Small intestine (tissue), 7 donors: Measurements from ENCODE around the gene EFL1. TPM values are rescaled to one million over a fixed set of nuclear protein-coding genes. Genes with fewer than 3 reads are reported as not detected.

ENCODE experiments used
- DNase-seq, 2 donors: peaks; one replicate each; pipeline versions ENCODE4 v3.0.0 to v3.0.0-alpha.2; 2013
- FAIRE-seq: peaks from 2 replicates; lab custom pipeline; 2012; peaks lifted over from hg19 to GRCh38; lab: Jason Lieb, UNC
- H3K27ac ChIP-seq, 3 donors: one replicate each; pipeline ENCODE4 v1.5.1; 2013; ENCODE audit warnings: low read length in 2 of 3, mild to moderate bottlenecking in 2 of 3, control low read depth in 1 of 3, inconsistent platforms in 1 of 3, low read depth in 1 of 3, moderate library complexity in 1 of 3
- H3K27me3 ChIP-seq, 3 donors: one replicate each; pipeline ENCODE4 v1.6.1; 2013; ENCODE audit warnings: low read length in 3 of 3, inconsistent platforms in 1 of 3; ENCODE audit not compliant: control insufficient read depth in 3 of 3, insufficient read depth in 3 of 3
- H3K36me3 ChIP-seq, 3 donors: one replicate each; pipeline ENCODE4 v1.6.1; 2013; ENCODE audit warnings: low read length in 3 of 3, inconsistent platforms in 1 of 3, low read depth in 1 of 3, mild to moderate bottlenecking in 1 of 3, moderate library complexity in 1 of 3; ENCODE audit not compliant: control insufficient read depth in 3 of 3, insufficient read depth in 2 of 3
- H3K4me1 ChIP-seq, 3 donors: one replicate each; pipeline ENCODE4 v1.6.1; 2013; ENCODE audit warnings: low read length in 2 of 3, inconsistent platforms in 1 of 3, low read depth in 1 of 3, mild to moderate bottlenecking in 1 of 3, moderate library complexity in 1 of 3; ENCODE audit not compliant: control insufficient read depth in 3 of 3, insufficient read depth in 2 of 3
- H3K4me3 ChIP-seq, 3 donors: one replicate each; pipeline ENCODE4 v1.5.1; 2013; ENCODE audit warnings: low read length in 3 of 3, control low read depth in 1 of 3, inconsistent platforms in 1 of 3, low read depth in 1 of 3, mild to moderate bottlenecking in 1 of 3, moderate library complexity in 1 of 3
- H3K9me3 ChIP-seq, 2 donors: one replicate each; pipeline ENCODE4 v1.6.1; 2013; ENCODE audit warnings: low read depth in 1 of 2, low read length in 1 of 2; ENCODE audit not compliant: control insufficient read depth in 2 of 2, insufficient read depth in 1 of 2
- WGBS, 3 donors: extraction: QIAGEN DNeasy Blood & Tissue Kit; methylation state at CpG; one replicate each; pipeline ENCODE4 v1.1.7; 2013; 5-methylcytosine and 5-hydroxymethylcytosine counted together
- polyA plus RNA-seq, 4 donors: library from polyadenylated mRNA; stranded (reverse) in 3 of 4; unstranded in 1 of 4; fragments of 200-250 nt in 3 of 4; fragments of 120-200 nt in 1 of 4; gene quantifications; one replicate each; pipeline versions ENCODE4 v1.2.1 to v1.2.3, GENCODE V29; 2013
- donor health status: healthy with polysubstance abuse.
- donor health status: control.
- donor health status: control.
- donor health status: Bipolar disorder and iron deficiency.
- donor health status: healthy.

Gene EFL1
- polyA plus RNA-seq, 4 donors = 11.6 to 25.2 (median 13.4) TPM

DNA sequence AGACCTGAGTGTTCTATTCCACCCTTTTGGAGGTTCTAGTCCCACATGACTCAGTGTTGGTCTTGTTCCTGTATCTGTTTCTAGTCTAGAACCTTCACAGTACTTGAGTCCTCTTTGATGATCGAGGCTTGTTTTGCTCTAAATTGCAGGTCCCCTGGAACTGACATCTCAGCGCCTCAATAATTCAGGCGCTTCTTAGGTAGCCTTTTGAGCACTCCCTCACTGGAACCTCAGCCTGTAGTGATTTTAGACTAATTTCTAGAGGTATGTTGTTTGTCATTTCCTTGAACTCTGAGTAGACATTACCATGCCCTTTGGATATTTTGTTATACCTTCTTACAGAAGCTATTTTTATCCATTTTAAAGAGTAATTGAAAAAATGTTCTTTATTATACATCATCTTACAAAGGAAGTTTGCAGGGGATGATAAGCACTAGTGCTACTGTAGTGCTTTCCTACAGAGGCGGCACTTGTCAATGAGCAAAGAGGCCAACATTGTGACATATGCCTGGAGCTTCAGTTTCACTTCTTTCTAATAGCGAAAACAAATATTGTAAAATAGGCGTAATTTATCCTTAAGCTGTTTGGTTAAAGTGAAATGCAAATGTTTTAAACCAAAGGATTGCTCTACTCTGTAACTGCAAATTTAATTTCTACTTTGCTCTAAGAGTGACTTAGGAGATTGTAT lies 75.7 kb downstream of the EFL1 start:
- Histone ChIP-seq H3K4me1 (no peaks in the 10 kb centered on the region), H3K36me3 (peaks cover 0 to 4% (median 3%) of the 10 kb centered on the region in 3 donors), H3K9me3 (no peaks in the 10 kb centered on the region), H3K4me3 (no peak overlapping the region), H3K27me3 (no peaks in the 10 kb centered on the region), H3K27ac (no peak overlapping the region)
- DNase-seq (no peak), FAIRE-seq (no peak)
- 89 to 94% (median 90%) methylated on average over 6 of the region's 6 CpGs for WGBS, 3 donors

DNA sequence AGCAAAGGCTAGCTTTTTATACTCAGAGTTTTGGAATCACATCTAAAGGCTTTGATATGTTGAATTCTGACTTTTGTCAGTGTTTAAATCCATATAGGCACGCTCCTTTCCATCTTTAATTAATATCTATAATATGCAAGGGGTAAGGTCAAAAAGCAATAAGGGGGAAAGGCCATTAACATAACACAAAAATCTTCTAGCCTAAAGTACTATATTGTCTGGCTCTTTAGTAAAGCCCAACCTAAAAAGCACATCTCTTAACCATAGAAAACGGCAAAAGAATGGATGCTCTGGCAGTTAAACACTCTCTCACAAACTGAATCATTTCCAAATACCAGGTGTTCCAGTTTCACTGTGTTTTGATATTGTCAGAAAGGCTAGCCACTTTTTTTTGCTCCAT lies 76.4 kb downstream of the EFL1 start:
- FAIRE-seq (no peak), DNase-seq (no peak)
- no peaks in the 10 kb centered on the region for H3K4me1 ChIP-seq
- H3K9me3 ChIP-seq = no peaks in the 10 kb centered on the region
- H3K4me3 ChIP-seq = no peak overlapping the region
- H3K36me3 ChIP-seq = peaks cover 0 to 5% (median 5%) of the 10 kb centered on the region in 3 donors
- no peaks in the 10 kb centered on the region for H3K27me3 ChIP-seq
- no peak overlapping the region for H3K27ac ChIP-seq
- 95 to 100% (median 98%) methylated on average over 2 of the region's 2 CpGs for WGBS, 3 donors

DNA sequence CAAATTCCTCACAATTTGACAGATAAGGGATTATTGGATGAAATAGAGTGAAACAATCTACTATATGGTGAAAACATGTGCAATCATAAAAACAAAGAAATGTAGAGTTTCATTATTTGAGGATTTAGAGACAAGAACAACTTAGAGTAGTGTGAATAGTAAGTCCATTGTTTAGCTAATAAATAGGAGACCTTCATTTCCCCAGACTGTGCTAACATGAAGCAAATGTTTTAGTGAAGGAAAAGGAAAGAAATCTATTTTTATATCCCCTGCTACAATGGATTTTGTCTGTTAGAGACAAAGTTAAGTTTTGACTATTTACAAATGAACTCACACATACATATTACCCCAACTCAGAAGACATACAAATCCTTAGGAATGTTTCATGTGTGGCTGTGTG lies 77.8 kb downstream of the EFL1 start:
- no peak for DNase-seq
- Histone ChIP-seq H3K27ac (no peak overlapping the region), H3K4me3 (no peak overlapping the region), H3K27me3 (no peaks in the 10 kb centered on the region), H3K9me3 (no peaks in the 10 kb centered on the region), H3K4me1 (no peaks in the 10 kb centered on the region), H3K36me3 (peaks cover 0 to 8% (median 7%) of the 10 kb centered on the region in 3 donors)
- no peak for FAIRE-seq

DNA sequence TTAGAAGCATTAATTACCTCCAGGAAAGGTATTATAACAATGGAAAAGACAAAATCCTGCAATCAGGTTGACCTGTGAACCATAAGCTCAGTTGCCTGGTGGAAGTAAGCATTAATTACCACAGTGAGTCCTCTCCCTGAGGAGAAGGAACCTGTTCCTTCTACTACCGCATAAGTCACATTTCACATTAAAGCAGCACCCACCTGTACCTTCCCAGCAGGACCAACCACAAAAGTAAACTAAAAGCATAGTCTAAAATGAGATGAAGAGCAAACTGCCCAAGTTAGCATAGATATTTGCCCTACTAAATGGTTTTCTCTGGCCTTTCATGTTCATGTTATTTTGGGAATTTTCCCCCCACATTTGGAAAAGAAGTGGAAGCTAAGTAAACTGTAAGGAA lies 78.2 kb downstream of the EFL1 start:
- H3K4me1 ChIP-seq = no peaks in the 10 kb centered on the region
- H3K27ac ChIP-seq = no peak overlapping the region
- H3K4me3 ChIP-seq = no peak overlapping the region
- peaks cover 0 to 8% (median 7%) of the 10 kb centered on the region in 3 donors for H3K36me3 ChIP-seq
- 68 to 89% (median 81%) methylated on average over 1 of the region's 1 CpG for WGBS, 3 donors
- no peaks in the 10 kb centered on the region for H3K27me3 ChIP-seq
- DNase-seq (no peak), FAIRE-seq (no peak)
- no peaks in the 10 kb centered on the region for H3K9me3 ChIP-seq

DNA sequence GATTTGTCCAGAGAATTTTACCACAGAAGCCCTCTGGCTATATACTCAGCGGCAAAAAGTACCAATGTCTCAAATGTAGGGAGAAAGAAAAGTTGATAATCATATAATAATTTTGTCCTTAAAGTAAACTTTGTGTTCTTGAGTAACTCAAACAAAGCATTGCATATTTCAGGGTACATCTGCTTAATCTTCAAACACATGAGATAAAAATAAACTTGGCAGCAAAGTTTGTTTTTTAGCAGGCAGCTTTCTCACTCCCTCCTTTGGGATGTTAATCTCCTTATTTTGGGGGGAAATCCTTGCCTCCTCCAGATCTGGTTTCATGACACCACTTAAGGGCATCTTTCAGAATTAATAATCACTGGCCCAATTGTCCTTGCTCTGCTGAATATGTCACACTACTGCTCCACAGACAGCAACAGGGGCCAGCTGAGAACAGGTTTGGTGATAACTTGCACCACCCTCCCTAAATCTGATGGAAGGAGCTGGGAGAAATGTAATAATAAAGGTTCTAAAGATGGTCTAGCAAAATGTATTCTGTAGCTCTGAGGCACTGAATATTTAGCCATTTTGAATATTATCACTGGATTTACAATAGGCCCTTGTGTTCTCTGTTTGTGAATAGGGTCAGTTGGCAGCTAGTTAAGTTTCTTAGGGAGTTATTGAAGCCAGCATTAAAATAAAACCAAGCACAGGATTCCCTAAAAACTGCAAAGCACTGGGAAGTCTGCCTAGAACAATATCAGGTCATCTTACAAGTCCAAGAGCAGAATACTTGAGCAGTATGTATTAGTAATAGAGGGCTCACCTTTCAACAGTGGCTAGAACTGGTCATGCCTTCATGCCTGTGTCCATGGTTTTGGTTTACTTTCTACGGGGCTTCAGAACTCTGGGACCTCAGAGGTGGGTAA lies 79.2 kb downstream of the EFL1 start:
- Histone ChIP-seq H3K9me3 (no peaks in the 10 kb centered on the region), H3K36me3 (peaks cover 0 to 8% (median 7%) of the 10 kb centered on the region in 3 donors), H3K4me1 (no peaks in the 10 kb centered on the region), H3K27ac (no peak overlapping the region), H3K4me3 (no peak overlapping the region), H3K27me3 (no peaks in the 10 kb centered on the region)
- DNase-seq = no peak
- 85 to 90% (median 86%) methylated on average over 2 of the region's 2 CpGs for WGBS, 3 donors
- FAIRE-seq = no peak

DNA sequence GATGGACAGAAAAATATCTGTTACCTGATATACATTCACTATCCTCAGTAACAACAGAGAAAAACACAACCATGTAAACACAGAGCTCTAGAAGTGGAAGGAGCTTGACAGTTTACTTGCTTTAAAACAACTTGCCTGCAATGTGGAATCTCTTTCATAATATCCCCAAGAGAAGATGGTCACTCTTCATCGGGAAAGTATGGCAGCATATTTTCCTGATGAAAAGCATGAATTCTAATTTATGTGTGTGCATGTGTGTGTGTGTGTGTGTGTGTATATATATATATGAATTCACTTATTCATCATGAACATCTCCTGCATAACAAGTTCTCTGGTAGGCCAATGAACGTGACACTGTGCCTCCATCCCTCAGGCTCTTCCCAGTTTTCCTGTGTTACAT lies 81.2 kb downstream of the EFL1 start:
- Histone ChIP-seq H3K4me3 (no peak overlapping the region), H3K27ac (no peak overlapping the region), H3K9me3 (no peaks in the 10 kb centered on the region), H3K27me3 (no peaks in the 10 kb centered on the region), H3K4me1 (no peaks in the 10 kb centered on the region), H3K36me3 (peaks cover 0 to 8% (median 7%) of the 10 kb centered on the region in 3 donors)
- FAIRE-seq = no peak
- DNase-seq = no peak
- 97 to 100% (median 98%) methylated on average over 2 of the region's 2 CpGs for WGBS, 3 donors

DNA sequence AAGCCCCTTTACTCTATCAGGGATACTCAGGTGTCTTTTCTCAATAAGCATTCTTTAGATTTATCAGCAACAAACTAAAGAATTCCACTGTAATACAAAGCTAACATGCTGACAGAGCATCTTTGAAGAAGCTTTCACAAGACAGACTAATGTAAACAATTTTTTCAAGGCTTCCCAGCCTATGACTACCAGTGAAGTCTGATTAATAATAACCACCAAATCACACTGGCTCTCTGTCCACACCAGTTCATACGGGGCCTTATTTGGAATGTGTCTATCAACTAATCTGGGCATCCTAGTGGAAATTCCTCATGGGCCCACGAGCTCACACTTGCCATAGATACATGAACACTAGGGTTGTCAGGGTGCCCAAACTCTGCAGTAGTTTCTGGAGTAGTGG lies 84.5 kb downstream of the EFL1 start:
- no peaks in the 10 kb centered on the region for H3K27me3 ChIP-seq
- WGBS, 3 donors = 63 to 79% (median 73%) methylated on average over 2 of the region's 2 CpGs
- FAIRE-seq = no peak
- no peaks in the 10 kb centered on the region for H3K4me1 ChIP-seq
- no peak for DNase-seq
- no peaks in the 10 kb centered on the region for H3K9me3 ChIP-seq
- H3K4me3 ChIP-seq = no peak overlapping the region
- no peak overlapping the region for H3K27ac ChIP-seq
- peaks cover 0 to 8% (median 4%) of the 10 kb centered on the region in 3 donors for H3K36me3 ChIP-seq

DNA sequence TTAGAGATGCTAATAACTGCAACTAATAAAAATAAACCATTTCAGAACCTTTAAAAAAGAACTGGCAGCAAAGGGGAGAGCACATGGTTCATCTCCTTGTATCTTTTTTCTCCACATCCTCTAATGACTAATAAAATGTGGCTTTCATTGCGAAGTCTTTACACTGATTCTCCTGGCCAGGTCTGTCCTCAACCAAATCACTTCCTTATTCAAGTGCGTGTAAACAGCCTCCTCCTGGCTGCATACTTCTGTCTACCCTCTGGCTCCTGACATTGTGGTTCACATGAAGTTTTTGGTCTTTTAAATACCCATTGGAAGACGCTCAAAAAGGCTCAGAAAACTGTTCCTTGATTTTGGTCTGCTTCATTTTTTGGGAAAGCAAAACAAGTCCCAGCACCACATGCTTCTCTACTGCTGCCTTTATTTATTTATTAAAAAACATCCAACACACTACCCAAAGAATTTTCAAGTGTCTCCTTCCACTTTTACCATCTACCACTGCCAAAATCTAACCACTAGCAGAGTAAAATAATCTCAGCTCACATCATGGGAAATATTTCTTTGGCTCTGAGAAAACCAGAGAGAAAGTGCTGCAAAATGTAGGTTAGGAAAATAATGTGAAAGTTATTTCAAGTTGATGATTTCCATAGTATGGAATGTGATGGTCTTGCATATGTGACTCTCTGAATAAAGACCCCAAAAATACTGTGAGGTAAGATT lies 85.1 kb downstream of the EFL1 start:
- H3K36me3 ChIP-seq = peaks cover 0 to 7% (median 4%) of the 10 kb centered on the region in 3 donors
- H3K4me3 ChIP-seq = no peak overlapping the region
- FAIRE-seq (no peak), DNase-seq (no peak)
- 63 to 88% (median 80%) methylated on average over 3 of the region's 3 CpGs for WGBS, 3 donors
- H3K4me1 ChIP-seq = no peaks in the 10 kb centered on the region
- no peak overlapping the region for H3K27ac ChIP-seq
- no peaks in the 10 kb centered on the region for H3K9me3 ChIP-seq
- H3K27me3 ChIP-seq = no peaks in the 10 kb centered on the region
